NCI-H460 (cell line): ENCODE data around the gene ULK1. TPM values are rescaled to one million over a fixed set of nuclear protein-coding genes. Genes with fewer than 3 reads are reported as not detected.
"Not testable (repeated sequence)": the region's sequence is repeated elsewhere in the genome, so short reads cannot be mapped to it uniquely, and the experiment has no call there.

Experiments used
- DNase-seq: peaks from one replicate; pipeline ENCODE4 v3.0.0-alpha.2; 2016; ENCODE audit warnings: low read depth; ENCODE audit errors: extremely low read depth
- total RNA-seq: library from RNA; depleted of rRNA; stranded (reverse); fragments of >200 nt; shearing (Covaris generic); gene quantifications from 2 replicates; pipeline ENCODE4 v1.2.3, GENCODE V29; 2014

Gene ULK1
- total RNA-seq, 1 experiment from 2014 or later, result 31.7 TPM

GRCh38 chr12:131861261-131862083 is 33.0 kb upstream of the ULK1 start:
- no peak for DNase-seq

- no peak for DNase-seq
These were observed 32.4 kb upstream of the ULK1 start for GRCh38 chr12:131862084-131862441.

DNA sequence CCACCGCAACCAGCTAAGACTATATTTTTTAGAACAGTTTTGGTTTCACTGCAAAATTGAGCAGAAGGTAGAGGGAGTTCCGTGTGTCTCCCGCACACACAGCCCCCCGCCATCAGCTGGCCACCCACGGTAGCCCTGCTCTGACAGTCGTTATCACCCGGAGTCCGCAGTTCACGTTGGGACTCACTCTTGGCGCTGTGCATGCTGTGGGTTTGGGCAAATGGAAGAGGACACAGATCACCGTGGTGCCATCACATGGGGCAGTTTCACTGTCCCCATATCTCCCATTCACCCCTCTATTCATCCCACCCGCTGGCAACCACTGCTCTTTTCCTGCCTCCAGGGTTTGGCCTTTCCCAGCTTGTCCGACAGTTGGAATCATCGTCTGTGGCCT is 31.8 kb upstream of the ULK1 start:
- DNase-seq, result no peak

DNA sequence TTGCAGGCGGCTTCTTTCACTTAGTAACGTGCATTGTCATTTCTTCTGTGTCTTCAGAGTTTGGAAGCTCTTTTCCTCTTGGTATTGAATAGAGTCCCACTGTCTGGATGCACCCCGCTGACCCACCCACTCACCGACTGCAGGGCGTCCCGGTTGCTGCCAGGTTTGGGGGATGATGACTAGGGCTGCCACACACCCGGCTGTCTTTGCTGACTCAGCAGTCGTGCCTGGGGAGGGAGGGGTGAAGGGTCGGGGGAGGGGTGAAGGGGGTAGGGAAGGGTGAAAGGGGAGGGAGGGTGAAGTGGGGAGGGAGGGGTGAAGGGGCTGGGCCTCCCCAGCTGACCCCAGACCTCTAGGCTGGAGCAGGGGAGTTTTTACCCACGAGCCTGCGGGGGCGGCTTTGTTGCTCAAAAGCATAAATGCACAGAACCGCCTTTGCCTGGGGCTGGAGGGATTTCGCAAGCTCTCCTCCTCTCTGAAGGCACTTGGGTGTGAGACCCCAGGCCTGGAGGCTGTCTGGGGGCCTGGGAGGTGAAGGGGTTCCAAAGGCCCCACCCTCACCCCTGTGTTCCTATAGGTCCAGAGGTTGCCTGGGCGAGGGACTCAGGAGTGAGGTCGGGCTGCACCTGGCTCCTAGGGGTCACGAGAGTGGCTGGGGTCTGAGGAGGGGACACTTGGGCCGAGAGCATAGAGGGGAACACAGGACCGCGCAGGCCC is 31.3 kb upstream of the ULK1 start:
- no peak for DNase-seq

- DNase-seq, result no peak
These were observed 30.6 kb upstream of the ULK1 start for GRCh38 chr12:131863711-131864396.

GRCh38 chr12:131864469-131864868 is 30.0 kb upstream of the ULK1 start:
- no peak for DNase-seq

DNA sequence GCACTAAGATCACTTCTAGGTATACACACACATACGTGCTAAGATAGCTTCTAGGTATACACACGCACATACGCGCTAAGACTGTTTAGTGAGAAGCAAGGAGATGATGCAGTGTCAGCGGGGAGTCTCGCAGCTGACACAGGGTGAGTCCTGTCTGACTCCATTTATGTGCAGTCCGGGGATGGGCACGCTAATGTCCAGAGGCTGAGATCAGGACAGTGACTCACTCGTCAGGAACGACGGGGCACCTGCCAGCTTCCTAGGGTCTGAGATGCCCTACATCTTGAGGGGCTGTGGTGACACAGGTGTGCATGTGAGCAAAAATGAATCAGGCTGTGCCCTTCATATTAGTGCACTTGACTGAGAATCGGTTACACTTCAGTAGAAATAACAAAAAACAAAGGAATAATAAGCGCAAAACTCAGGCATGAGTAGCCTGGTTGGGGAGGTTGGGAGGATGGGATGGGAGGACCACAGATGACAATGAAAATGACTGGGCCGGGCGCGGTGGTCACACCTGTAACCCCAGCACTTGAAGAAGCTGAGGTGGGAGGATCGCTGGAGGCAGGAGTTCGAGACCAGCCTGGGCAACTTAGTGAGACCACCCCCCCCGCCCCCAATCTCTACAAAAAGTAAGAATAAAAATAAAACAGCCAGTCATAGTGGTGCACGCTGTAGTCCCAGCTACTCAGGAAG is 29.1 kb upstream of the ULK1 start:
- peak; percentile 97 for DNase-seq

GRCh38 chr12:131867471-131867870 is 27.0 kb upstream of the ULK1 start:
- DNase-seq, result no peak

- no peak for DNase-seq
These were observed 26.3 kb upstream of the ULK1 start for GRCh38 chr12:131867891-131868675.

- peak; percentile 87 for DNase-seq
These were observed 24.5 kb upstream of the ULK1 start for GRCh38 chr12:131869871-131870418.

DNA sequence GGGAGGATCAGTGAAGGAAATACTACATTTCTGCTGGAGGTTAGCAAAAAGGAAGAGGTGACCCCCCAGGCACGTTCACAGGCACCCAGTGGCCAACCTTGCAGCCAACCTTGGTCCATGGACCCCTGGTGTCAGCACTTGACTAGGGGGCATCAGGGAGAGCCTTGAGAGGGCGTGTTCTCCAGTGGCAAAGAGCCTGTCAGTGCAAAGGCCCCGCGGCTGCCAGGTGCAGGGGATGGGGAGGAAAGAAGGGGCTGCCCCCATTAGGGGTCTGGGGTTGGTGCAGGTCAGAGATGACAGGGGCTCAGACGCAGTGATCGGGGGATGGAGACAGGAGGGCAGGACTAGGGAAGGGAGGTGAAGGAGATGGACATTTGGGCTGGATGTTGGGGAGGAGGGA is 22.7 kb upstream of the ULK1 start:
- no peak for DNase-seq

DNA sequence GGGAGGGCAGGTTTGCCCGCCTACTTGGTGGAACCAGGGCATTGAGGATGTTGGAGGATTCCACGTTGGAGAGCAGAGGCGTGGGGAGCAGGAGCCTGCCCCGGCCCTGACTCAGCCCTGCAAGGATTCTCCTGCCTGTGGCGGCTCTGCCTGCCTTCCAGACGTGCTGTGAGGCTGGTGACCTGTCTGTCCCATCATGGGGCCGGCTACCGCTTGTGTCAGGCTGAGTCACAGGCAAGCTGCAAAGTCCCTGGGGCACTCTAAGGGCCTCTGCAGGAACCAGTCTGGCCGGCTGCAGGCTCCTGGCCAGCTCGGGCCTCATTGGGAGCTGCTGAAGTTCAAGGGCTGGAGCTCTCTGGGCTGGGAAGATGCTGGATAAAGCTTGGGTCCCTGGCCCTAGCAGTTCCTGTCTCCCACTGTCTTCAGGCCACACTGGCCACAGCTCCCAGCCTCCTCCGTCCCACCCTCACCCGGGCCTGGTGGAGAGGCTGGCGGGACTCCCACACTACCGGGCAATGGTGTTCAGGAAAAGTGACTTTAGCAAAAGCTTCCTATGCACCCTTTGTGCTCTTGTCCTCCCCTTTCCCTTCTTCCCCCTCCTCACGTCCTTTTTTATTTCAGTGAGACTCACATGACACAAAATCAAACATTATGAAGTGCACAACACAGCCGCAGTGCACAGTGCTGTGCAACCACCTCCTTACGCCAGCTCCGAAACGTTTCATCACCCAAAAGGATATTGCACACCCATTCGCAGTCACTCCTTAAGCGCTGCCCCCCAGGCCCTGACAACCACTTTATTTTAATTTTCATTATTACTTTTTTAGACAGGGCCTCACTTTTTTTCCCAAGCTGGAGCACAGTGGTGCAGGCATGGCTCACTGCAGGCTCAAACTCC is 22.0 kb upstream of the ULK1 start:
- DNase-seq, result peak; percentile 71

DNA sequence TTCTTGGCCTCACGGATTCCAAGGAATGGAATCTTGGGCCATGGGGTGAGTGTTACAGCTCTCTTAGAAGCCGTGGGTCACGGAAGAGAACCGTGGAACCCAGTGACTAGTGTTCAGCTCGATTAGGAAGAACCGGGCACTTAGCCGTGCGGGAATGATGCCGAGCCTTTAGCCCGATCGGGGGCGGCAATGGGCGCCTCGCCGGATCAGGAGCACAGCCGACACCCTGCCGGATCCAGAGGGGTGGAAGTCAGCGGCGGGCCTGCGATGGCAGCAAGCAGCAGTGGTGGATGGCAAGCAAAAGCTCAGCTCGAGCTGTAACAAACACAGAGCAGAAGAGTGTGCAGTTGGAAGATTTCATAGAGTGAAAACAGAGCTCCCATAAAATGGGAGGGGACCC is 21.1 kb upstream of the ULK1 start:
- no peak for DNase-seq

- DNase-seq, result not testable (repeated sequence)
These were observed 19.4 kb upstream of the ULK1 start for GRCh38 chr12:131874972-131875371.

- DNase-seq, result not testable (repeated sequence)
These were observed 17.2 kb upstream of the ULK1 start for GRCh38 chr12:131877216-131877615.

DNA sequence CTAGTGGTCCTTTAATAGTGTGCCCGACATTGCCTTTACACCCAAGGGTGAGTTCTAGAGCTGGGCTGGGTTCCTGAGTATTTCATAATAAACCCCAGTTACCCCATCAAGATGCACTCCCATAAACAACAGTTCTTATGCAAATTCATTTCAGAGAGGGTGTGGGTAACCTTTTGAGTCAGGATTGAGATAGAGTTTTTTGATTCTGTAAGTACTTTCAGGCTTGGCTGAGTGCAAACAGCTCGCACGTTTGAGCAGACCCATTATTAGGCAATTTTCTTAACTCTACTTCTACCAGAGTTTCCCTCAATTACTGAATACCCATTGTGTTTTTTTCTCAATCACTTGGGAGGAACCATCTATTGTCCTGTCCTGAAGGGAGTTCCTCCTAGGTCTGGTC is 16.0 kb upstream of the ULK1 start:
- DNase-seq, result not testable (repeated sequence)

- no peak for DNase-seq
These were observed 11.5 kb upstream of the ULK1 start for GRCh38 chr12:131882804-131883520.

GRCh38 chr12:131883521-131883900 is 10.9 kb upstream of the ULK1 start:
- no peak for DNase-seq
